ENCODE results near the gene FBRSL1.

DNA sequence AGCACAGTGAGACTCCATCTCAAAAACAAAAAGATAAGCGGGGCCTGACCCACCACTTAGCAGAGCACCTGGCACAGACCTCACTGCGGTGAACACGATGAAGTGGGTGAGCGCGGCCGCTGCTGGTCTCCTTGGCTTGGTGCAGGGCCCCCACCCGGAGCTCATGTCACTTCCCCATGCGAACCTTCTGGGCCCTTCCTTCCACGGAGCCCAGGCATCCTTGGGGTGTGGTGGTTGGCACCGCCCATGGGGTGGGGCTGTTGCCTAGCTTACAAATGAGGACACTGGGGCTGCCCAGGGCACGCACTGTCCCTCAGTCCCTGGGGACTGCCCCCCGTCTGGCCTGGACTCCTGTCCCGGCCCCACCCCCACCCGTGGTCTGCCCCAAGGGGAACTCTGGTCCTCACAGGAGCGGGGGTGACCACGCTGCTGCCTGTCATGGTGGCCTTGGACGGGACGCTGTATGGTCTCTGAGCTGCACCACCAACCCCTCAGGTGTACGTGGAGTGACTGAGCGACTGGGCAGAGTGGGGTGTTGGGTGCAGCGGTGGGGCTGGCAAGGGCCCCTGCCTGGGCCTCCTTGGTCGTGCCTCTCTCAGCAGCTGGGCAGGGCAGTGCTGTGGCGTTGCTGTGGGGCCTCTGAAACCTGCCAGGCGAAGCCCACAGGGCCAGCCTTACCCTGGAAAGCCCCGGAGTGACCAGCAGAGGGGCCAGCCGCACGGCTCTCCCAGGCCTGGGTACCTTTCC lies 15.3 kb downstream of the FBRSL1 start:
- TF ChIP-seq, protein P1, sequence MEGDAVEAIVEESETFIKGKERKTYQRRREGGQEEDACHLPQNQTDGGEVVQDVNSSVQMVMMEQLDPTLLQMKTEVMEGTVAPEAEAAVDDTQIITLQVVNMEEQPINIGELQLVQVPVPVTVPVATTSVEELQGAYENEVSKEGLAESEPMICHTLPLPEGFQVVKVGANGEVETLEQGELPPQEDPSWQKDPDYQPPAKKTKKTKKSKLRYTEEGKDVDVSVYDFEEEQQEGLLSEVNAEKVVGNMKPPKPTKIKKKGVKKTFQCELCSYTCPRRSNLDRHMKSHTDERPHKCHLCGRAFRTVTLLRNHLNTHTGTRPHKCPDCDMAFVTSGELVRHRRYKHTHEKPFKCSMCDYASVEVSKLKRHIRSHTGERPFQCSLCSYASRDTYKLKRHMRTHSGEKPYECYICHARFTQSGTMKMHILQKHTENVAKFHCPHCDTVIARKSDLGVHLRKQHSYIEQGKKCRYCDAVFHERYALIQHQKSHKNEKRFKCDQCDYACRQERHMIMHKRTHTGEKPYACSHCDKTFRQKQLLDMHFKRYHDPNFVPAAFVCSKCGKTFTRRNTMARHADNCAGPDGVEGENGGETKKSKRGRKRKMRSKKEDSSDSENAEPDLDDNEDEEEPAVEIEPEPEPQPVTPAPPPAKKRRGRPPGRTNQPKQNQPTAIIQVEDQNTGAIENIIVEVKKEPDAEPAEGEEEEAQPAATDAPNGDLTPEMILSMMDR (IDR thresholded peaks at IDR 0.05): no peak
- no peak for TF ChIP-seq POLR2A (IDR thresholded peaks at IDR 0.05)
